Smooth muscle cell (in vitro differentiated cells): ENCODE data around the gene PDE4D. TPM values are rescaled to one million over a fixed set of nuclear protein-coding genes. Genes with fewer than 3 reads are reported as not detected.

Experiments used
- DNase-seq: peaks from one replicate; lab custom pipeline; 2025; ENCODE audit not compliant: unreplicated experiment; lab: John Stamatoyannopoulos, UW
- H2AFZ ChIP-seq: fragments of 200-600 bp; sonication (generic); 2 replicates; pipeline ENCODE4 v1.6.0; 2016; ENCODE audit warnings: antibody characterized with exemption, low read depth, mild to moderate bottlenecking
- H3F3A ChIP-seq: fragments of 200-600 bp; sonication (generic); 2 replicates; pipeline ENCODE4 v1.6.0; 2017; ENCODE audit warnings: antibody characterized with exemption, low read depth
- H3K27ac ChIP-seq: fragments of 200-600 bp; sonication (generic); 2 replicates; pipeline ENCODE4 v1.5.1; 2016; ENCODE audit warnings: low read depth, mild to moderate bottlenecking
- H3K27me3 ChIP-seq: fragments of 200-600 bp; sonication (generic); 2 replicates; pipeline ENCODE4 v1.6.1; 2016; ENCODE audit warnings: low read depth, mild to moderate bottlenecking
- H3K36me3 ChIP-seq: fragments of 200-600 bp; sonication (generic); 2 replicates; pipeline ENCODE4 v1.5.1; 2016; ENCODE audit warnings: low read depth
- H3K4me1 ChIP-seq: fragments of 200-600 bp; sonication (generic); 2 replicates; pipeline ENCODE4 v1.5.1; 2016; ENCODE audit warnings: low read depth
- H3K4me2 ChIP-seq: fragments of 200-600 bp; sonication (generic); 2 replicates; pipeline ENCODE4 v1.6.0; 2016; ENCODE audit warnings: mild to moderate bottlenecking
- H3K4me3 ChIP-seq: fragments of 200-600 bp; sonication (generic); 2 replicates; pipeline ENCODE4 v1.5.1; 2016; ENCODE audit warnings: mild to moderate bottlenecking
- H3K79me2 ChIP-seq: fragments of 200-600 bp; sonication (generic); 2 replicates; pipeline ENCODE4 v1.6.0; 2016; ENCODE audit warnings: low read depth, mild to moderate bottlenecking
- H3K9ac ChIP-seq: fragments of 200-600 bp; sonication (generic); 2 replicates; pipeline ENCODE4 v1.6.0; 2016; ENCODE audit warnings: low read depth
- H3K9me3 ChIP-seq: fragments of 200-600 bp; sonication (generic); replicated peaks from 2 replicates; pipeline ENCODE4 v1.5.1; 2016; ENCODE audit warnings: low read depth
- H4K20me1 ChIP-seq: fragments of 200-600 bp; sonication (generic); 2 replicates; pipeline ENCODE4 v1.6.0; 2016; ENCODE audit warnings: low read depth
- CTCF ChIP-seq: fragments of 200-600 bp; sonication (generic); IDR thresholded peaks from 2 replicates; pipeline ENCODE4 v1.5.1; 2017; ENCODE audit warnings: borderline replicate concordance, mild to moderate bottlenecking, antibody characterized with exemption; ENCODE audit not compliant: insufficient read depth, poor library complexity, severe bottlenecking
- WGBS: methylation state at CpG from one replicate; pipeline ENCODE4 v1.1.7; 2016; ENCODE audit warnings: low lambda C conversion rate; 5-methylcytosine and 5-hydroxymethylcytosine counted together
- polyA plus RNA-seq: library from polyadenylated mRNA; unstranded; fragments of >200 nt; fragmentation: Nextera tagmentation; extraction: Ambion mirVana; gene quantifications from 2 replicates; pipeline ENCODE4 v1.2.1, GENCODE V29; 2016
- total RNA-seq: library from RNA; depleted of rRNA; stranded (reverse); fragments of >200 nt; gene quantifications from 2 replicates; pipeline ENCODE4 v1.2.3, GENCODE V29; 2014

The PDE4D gene
- total and polyA plus RNA-seq, 2 experiments from 2014 or later = 16.4 to 61.0 TPM

- no peaks in the 10 kb centered on the region for H3K9me3 ChIP-seq
- no peak overlapping the region for H3K27ac ChIP-seq
- DNase-seq = no peak
- H3K36me3 ChIP-seq = peaks cover 21% of the 10 kb centered on the region
- no peak overlapping the region for H3K9ac ChIP-seq
- no peak overlapping the region for H3K4me2 ChIP-seq
- WGBS = 100% methylated on average over 1 of the region's 1 CpG
- no peaks in the 10 kb centered on the region for H3K27me3 ChIP-seq
- H3K4me3 ChIP-seq = no peak overlapping the region
- TF ChIP-seq CTCF = no peak
- no peaks in the 10 kb centered on the region for H3F3A ChIP-seq
- H2AFZ ChIP-seq = no peak overlapping the region
- peaks cover 8% of the 10 kb centered on the region for H3K4me1 ChIP-seq
- peaks cover 62% of the 10 kb centered on the region for H3K79me2 ChIP-seq
- H4K20me1 ChIP-seq = peaks cover 59% of the 10 kb centered on the region
These were observed 900.1 kb downstream of the PDE4D start for GRCh38 chr5:58993461-58993860.

- no peak overlapping the region for H3K27ac ChIP-seq
- H3K27me3 ChIP-seq = no peaks in the 10 kb centered on the region
- no peaks in the 10 kb centered on the region for H3K9me3 ChIP-seq
- peaks cover 14% of the 10 kb centered on the region for H3F3A ChIP-seq
- H3K4me1 ChIP-seq = peaks cover 17% of the 10 kb centered on the region
- H3K4me3 ChIP-seq = no peak overlapping the region
- H3K36me3 ChIP-seq = peaks cover 25% of the 10 kb centered on the region
- H2AFZ ChIP-seq = no peak overlapping the region
- H3K9ac ChIP-seq = no peak overlapping the region
- H3K79me2 ChIP-seq = peaks cover 19% of the 10 kb centered on the region
- TF ChIP-seq CTCF = no peak
- DNase-seq = no peak
- no peak overlapping the region for H3K4me2 ChIP-seq
- 99% methylated on average over 2 of the region's 2 CpGs for WGBS
- H4K20me1 ChIP-seq = peaks cover 19% of the 10 kb centered on the region
These were observed 904.6 kb downstream of the PDE4D start for GRCh38 chr5:58988938-58989337.

GRCh38 chr5:58987193-58987592 is 906.3 kb downstream of the PDE4D start:
- Histone ChIP-seq H3K4me1 (peaks cover 17% of the 10 kb centered on the region), H3K79me2 (peaks cover 4% of the 10 kb centered on the region), H4K20me1 (peaks cover 4% of the 10 kb centered on the region), H3K27me3 (no peaks in the 10 kb centered on the region), H3F3A (peaks cover 14% of the 10 kb centered on the region), H3K4me3 (no peak overlapping the region), H3K27ac (no peak overlapping the region), H3K9me3 (no peaks in the 10 kb centered on the region), H3K4me2 (no peak overlapping the region), H2AFZ (no peak overlapping the region), H3K9ac (no peak overlapping the region), H3K36me3 (peaks cover 19% of the 10 kb centered on the region)
- DNase-seq = no peak
- no peak for TF ChIP-seq CTCF

GRCh38 chr5:58986281-58986680 is 907.2 kb downstream of the PDE4D start:
- Histone ChIP-seq H3K36me3 (peaks cover 13% of the 10 kb centered on the region), H3K9ac (no peak overlapping the region), H3F3A (peaks cover 14% of the 10 kb centered on the region), H3K27me3 (no peaks in the 10 kb centered on the region), H3K4me1 (peaks cover 17% of the 10 kb centered on the region), H3K4me3 (no peak overlapping the region), H4K20me1 (peaks cover 3% of the 10 kb centered on the region), H3K79me2 (peaks cover under 1% of the 10 kb centered on the region), H3K9me3 (no peaks in the 10 kb centered on the region), H3K27ac (peak overlapping the region; percentile 45), H3K4me2 (no peak overlapping the region), H2AFZ (no peak overlapping the region)
- no peak for DNase-seq
- 68% methylated on average over 8 of the region's 8 CpGs for WGBS
- no peak for TF ChIP-seq CTCF
